ENCODE data around the gene FAM193B.
"Not testable (repeated sequence)": the region's sequence is repeated elsewhere in the genome, so short reads cannot be mapped to it uniquely, and the experiment has no call there.

FAM193B gene

GRCh38 chr5:177588413-177588909, 34.1 kb upstream of the FAM193B start:
- DNase-seq (ENCODE audit: low read depth, low spot score): no peak
- in situ Hi-C loops (cut with HindIII; ENCODE audit: low sequenced_read_pairs): no loop called here
- TF ChIP-seq, protein P1, sequence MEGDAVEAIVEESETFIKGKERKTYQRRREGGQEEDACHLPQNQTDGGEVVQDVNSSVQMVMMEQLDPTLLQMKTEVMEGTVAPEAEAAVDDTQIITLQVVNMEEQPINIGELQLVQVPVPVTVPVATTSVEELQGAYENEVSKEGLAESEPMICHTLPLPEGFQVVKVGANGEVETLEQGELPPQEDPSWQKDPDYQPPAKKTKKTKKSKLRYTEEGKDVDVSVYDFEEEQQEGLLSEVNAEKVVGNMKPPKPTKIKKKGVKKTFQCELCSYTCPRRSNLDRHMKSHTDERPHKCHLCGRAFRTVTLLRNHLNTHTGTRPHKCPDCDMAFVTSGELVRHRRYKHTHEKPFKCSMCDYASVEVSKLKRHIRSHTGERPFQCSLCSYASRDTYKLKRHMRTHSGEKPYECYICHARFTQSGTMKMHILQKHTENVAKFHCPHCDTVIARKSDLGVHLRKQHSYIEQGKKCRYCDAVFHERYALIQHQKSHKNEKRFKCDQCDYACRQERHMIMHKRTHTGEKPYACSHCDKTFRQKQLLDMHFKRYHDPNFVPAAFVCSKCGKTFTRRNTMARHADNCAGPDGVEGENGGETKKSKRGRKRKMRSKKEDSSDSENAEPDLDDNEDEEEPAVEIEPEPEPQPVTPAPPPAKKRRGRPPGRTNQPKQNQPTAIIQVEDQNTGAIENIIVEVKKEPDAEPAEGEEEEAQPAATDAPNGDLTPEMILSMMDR (IDR thresholded peaks at IDR 0.05; ENCODE audit: low read depth, low read length): no peak
- no peak overlapping the region for H3K4me3 ChIP-seq (ENCODE audit: low read depth, low read length)

- in situ Hi-C loops (cut with HindIII; ENCODE audit: low sequenced_read_pairs): no loop called here
- no peak overlapping the region for H3K4me3 ChIP-seq (ENCODE audit: low read depth, low read length)
- TF ChIP-seq, protein P1 (IDR thresholded peaks at IDR 0.05; ENCODE audit: low read depth, low read length): no peak
- DNase-seq (ENCODE audit: low read depth, low spot score): no peak
These were observed 24.0 kb upstream of the FAM193B start for GRCh38 chr5:177578316-177578715.

DNA sequence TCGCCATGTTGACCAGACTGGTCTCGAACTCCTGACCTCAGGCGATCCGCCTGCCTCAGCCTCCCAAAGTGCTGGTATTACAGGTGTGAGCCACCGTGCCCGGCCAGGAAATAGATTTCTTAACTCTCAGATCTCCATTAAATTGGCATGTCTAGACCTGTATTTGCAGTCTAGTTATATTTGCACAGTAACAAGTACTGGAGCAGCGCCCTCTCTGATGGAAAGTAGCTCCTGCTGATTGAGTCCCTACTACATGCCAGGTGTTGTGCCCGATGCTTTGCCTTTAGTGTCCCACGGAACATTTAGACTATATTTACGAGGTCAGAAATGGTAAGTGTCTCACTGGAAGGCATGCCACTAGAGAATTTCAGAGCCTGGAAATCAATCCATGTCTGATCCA, 21.8 kb upstream of the FAM193B start:
- no peak for DNase-seq (ENCODE audit: low read depth, low spot score)
- in situ Hi-C loops (cut with HindIII; ENCODE audit: low sequenced_read_pairs): no loop called here
- H3K4me3 ChIP-seq (ENCODE audit: low read depth, low read length): no peak overlapping the region
- TF ChIP-seq, protein P1 (IDR thresholded peaks at IDR 0.05; ENCODE audit: low read depth, low read length): no peak

- TF ChIP-seq, protein P1 (IDR thresholded peaks at IDR 0.05; ENCODE audit: low read depth, low read length): no peak
- in situ Hi-C loops (cut with HindIII; ENCODE audit: low sequenced_read_pairs): no loop called here
- H3K4me3 ChIP-seq (ENCODE audit: low read depth, low read length): no peak overlapping the region
- DNase-seq (ENCODE audit: low read depth, low spot score): no peak
These were observed 21.1 kb upstream of the FAM193B start for GRCh38 chr5:177575488-177575887.

DNA sequence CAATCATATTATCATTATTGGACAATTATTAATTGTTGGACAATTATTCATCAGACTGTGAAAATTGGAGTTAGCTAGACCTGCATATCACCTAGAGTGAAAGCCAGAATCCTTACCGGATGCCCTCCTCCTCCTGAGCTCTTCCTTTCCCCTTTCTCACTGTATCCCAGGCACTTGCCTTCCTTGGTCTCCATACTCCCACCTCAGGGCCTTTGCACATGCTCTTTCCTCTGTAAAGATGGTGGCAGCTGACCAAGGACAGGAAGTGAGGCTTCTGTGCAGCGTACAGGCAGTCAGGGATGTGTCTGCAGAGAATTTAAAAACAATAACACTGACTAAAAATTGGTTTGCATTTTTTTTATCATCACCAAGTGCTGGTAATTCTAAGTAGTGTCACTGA, 15.5 kb upstream of the FAM193B start:
- in situ Hi-C loops (cut with HindIII; ENCODE audit: low sequenced_read_pairs): no loop called here
- H3K4me3 ChIP-seq (ENCODE audit: low read depth, low read length): no peak overlapping the region
- DNase-seq (ENCODE audit: low read depth, low spot score): no peak
- TF ChIP-seq, protein P1 (IDR thresholded peaks at IDR 0.05; ENCODE audit: low read depth, low read length): no peak

- in situ Hi-C loops (cut with HindIII; ENCODE audit: low sequenced_read_pairs): no loop called here
- no peak overlapping the region for H3K4me3 ChIP-seq (ENCODE audit: low read depth, low read length)
- no peak for DNase-seq (ENCODE audit: low read depth, low spot score)
- TF ChIP-seq, protein P1 (IDR thresholded peaks at IDR 0.05; ENCODE audit: low read depth, low read length): no peak
These were observed 14.0 kb upstream of the FAM193B start for GRCh38 chr5:177568326-177568725.

- TF ChIP-seq, protein P1 (IDR thresholded peaks at IDR 0.05; ENCODE audit: low read depth, low read length): no peak
These were observed 10.7 kb upstream of the FAM193B start for GRCh38 chr5:177565046-177565445.

GRCh38 chr5:177559446-177559941, 5.1 kb upstream of the FAM193B start:
- DNase-seq (ENCODE audit: low read depth, low spot score); in situ Hi-C loops (cut with HindIII; ENCODE audit: low sequenced_read_pairs); H3K4me3 ChIP-seq (ENCODE audit: low read depth, low read length): not testable (repeated sequence)

More at GRCh38 chr5:177565046-177565445, 10.7 kb upstream of the FAM193B start:
- in situ Hi-C loops (cut with HindIII; ENCODE audit: low sequenced_read_pairs): no loop called here
- no peak for DNase-seq (ENCODE audit: low read depth, low spot score)
- H3K4me3 ChIP-seq (ENCODE audit: low read depth, low read length): no peak overlapping the region

All from astrocyte of the spinal cord (primary cell).